SW480 (cell line): Measurements from ENCODE around the gene PRKX.
"Not testable (repeated sequence)": the region's sequence is repeated elsewhere in the genome, so short reads cannot be mapped to it uniquely, and the experiment has no call there.

Experiments used
- DNase-seq: peaks from one replicate; pipeline ENCODE4 v3.0.0-alpha.2; 2016; ENCODE audit warnings: low spot score

The PRKX gene

DNA sequence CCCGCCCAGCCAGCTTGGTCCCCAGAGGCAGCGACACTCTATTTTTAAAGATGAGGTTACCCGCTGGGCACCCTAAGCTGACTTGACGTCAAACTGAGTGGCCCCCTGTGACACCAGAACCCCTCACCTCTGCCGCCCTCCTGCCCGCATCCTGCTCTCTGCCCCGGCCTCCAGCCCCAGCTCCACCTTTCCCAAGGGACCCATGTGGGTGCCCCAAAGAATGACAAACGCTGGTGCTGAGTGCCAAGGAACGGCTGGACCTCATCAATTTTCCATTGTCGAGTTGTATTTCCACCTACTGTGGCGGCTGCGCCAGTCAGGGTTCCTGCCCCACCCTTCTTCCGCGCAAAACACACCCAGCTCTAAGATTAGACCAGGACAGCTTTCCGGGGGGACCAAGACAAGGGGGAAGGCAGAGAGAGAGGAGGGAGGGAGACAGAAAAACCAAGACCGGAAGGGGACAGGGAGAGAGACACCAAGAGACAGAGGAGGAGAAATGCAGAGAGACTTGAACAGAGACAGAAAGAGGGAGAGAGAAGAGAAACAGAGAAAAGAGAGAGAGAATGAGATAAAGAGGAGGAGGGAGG is 2.0 kb downstream of the PRKX start:
- no peak for DNase-seq

- DNase-seq: peak; percentile 71
Observed at GRCh38 chrX:3707673-3708274, 5.7 kb downstream of the PRKX start.

- DNase-seq: no peak
Observed at GRCh38 chrX:3706481-3706880, 7.0 kb downstream of the PRKX start.

DNA sequence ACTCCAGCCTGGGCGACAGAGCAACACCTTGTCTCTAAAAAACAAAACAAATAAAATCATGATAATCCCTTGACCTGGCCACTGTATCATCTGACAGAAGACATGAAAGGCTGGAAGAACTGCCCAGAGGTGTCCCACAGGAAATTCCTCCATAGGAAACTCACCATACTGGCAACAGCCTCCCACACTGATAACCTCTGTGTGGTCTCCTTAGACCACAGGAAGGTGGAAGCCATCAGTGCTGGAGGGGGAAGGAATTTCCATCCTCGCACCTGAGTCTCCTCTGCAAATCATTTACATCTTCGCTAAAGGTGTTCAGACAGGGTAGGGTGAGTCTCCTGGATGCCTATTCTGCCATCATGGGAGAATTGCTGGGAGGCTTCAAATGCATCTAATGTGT is 10.2 kb downstream of the PRKX start:
- DNase-seq: peak; percentile 40

DNA sequence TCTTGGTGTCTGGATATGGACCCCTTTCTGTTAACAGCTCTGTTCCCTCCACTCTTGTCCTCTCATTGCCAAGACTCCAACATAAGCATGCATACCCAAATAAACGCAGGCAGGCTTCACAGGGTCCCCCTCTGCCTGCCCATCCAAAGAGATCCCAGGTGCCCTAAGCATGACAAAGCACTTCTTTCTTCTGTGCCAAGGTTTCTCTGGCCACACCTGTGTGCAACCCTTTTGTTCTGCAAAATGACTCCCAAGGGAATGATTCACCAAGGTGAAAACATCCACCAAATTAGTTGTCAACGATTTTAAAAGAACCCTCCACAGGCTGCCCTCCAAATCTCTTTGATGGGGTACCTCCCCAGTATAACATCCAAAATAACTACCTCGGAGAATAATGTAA is 11.4 kb downstream of the PRKX start:
- not testable (repeated sequence) for DNase-seq

GRCh38 chrX:3701445-3701928 is 12.0 kb downstream of the PRKX start:
- DNase-seq: not testable (repeated sequence)

DNA sequence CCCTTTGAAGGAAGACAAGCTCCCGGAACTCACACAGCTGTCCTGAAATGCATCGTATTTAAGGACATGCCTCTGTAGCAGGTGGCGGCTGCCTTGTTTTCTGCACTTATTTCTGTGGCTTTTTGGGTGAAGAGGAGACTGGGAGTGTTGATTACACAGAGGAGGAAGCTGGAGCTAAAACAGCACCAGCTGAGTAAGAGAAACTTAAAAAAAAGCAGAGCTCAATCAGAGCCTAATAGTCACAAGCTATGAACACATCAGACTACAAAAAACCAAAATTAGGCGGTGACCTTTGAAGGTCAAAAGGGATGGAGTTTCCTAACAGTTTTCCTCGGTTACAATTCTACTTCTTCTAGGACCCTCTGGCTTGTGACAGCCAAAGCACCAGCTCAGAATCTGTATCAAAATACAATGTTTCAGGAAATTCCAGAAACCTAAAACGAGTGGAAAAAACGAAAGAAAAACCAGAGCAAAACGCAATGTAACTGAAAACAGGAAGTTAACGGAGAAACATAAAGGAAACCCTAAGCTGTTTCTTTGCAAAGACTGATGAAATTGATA is 13.5 kb downstream of the PRKX start:
- no peak for DNase-seq

GRCh38 chrX:3697701-3698279 is 15.7 kb downstream of the PRKX start:
- DNase-seq: no peak

GRCh38 chrX:3697220-3697684 is 16.2 kb downstream of the PRKX start:
- no peak for DNase-seq

GRCh38 chrX:3695536-3695935 is 17.9 kb downstream of the PRKX start:
- DNase-seq: no peak

DNA sequence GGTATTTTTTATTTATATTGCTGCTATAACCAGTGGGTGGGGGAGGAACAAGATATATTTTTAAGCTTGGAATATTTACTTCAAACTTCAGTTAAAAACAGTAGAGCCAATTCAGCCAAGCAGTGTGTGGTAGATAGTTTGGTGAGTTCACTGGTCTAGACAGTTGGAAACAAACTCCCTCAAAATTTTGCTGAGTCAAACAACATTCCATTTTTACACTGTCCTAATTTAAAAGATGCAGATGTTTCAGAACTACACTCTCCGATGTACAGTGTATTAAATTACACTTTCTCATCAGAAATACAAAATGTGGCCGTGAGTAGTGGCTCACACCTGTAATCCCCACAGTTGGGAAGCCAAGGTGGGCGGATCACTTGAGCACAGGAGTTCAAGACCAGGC is 23.3 kb downstream of the PRKX start:
- DNase-seq: no peak

- not testable (repeated sequence) for DNase-seq
Observed at GRCh38 chrX:3683236-3683635, 30.2 kb downstream of the PRKX start.

- no peak for DNase-seq
Observed at GRCh38 chrX:3680459-3680858, 33.0 kb downstream of the PRKX start.

DNA sequence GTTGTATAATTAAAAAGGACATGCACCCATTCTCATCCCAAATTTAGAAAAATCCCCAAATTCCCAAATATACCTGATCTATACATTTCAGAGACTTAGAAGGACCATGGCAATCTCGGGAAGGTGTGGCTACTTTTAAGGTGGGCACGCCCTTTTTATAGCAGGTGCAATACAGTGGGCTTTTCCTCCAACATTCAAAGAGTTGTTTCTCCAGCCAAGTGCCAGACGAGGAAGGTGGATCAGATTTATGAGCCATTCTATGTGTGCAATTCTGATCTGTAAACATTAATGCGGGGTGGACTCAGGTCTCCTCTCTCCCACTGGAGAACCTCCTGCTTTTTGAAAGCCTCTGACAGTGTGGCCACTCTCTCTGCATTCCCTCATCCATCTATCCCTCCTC is 33.8 kb downstream of the PRKX start:
- DNase-seq: no peak

DNA sequence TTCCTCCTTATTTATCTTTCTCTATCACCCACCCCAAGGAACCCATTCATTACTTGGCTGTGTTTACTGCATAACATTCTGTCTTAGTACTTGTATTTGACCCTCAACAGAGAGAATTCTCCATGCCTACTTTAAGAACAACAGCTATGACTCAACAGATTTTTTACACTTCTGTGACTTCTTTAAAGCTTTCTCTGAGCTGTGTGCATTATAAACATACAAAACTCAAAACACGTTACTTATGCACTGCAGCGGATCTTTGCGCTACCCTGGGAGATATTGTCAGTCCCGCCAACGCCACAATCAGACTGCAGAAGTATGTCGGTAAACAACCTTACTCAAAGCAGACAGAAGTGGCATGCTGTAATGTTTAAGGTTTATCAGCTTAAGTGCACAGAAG is 35.1 kb downstream of the PRKX start:
- no peak for DNase-seq

DNA sequence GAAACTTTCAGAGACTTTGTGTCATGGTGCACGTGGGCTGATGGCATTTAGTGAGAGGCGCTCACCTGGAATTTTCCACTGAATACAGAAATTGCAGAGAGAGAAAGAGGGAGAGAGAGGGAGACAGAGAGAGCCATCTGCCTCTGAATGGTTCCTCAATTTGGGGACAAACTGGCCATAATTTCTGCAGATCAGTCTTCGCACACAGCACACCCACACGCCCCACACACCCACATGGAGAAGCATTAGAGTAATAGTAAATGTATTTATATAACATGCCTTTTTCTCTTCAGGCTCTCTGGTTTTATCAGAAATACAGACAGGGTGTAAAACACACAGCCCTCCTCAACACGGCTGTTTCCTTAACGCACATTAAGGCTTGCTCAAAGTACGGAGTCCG is 38.6 kb downstream of the PRKX start:
- no peak for DNase-seq

GRCh38 chrX:3669841-3670475 is 43.5 kb downstream of the PRKX start:
- no peak for DNase-seq

DNA sequence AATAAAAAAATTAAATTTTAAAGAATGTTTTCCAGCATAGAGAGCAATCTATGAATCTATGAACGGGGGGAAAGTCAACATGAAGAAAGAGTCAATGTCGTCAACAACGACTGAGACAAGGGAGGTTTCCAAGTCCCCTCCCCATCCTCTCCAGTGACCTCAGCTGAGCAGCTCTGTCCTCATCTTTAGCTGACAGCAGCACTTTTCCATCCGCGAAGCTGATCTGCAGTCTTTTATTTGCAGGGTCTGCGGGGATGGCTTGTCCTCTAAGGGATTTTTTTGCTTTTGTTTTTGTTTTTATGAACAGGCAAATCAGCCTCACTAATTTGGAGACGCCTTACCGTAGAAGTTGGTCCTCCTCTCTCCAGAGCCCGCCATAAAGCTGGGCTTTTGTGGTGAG is 46.5 kb downstream of the PRKX start:
- no peak for DNase-seq

DNA sequence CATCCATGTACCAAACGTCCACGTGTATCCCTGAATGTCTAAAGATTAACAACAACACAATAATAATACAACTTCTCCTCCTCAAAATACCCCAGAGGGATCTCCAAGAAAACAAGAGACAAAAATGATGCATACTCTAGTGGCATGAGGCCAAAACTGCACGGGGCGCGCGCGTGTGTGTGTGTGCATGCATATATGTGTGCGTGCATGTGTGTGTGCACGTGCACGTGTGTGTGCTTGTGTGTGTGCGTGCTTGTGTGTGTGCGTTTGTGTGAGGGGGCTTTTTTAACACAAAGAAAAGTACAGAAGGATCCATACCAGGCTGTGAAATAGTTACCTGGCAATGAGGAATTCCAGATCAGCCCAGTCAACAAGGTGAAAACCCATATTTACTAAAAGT is 48.5 kb downstream of the PRKX start:
- DNase-seq: no peak

GRCh38 chrX:3663576-3664250 is 49.7 kb downstream of the PRKX start:
- not testable (repeated sequence) for DNase-seq

DNA sequence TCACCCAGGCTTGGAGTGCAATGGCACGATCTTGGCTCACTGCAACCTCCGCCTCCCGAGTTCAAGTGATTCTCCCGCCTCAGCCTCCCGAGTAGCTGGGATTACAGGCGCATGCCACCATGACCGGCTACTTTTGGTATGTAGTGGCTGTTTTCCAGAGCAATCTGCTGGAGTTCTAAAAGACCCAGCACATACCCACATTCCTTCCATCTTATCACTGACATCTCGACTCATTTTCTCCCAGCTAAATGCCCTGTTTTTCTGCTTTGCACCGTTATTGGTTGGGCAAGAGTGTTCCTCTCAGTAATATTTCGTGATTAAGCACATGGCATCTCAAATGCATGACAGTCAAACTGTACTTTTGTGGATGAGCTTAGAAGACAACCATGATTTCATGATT is 53.7 kb downstream of the PRKX start:
- DNase-seq: no peak

DNA sequence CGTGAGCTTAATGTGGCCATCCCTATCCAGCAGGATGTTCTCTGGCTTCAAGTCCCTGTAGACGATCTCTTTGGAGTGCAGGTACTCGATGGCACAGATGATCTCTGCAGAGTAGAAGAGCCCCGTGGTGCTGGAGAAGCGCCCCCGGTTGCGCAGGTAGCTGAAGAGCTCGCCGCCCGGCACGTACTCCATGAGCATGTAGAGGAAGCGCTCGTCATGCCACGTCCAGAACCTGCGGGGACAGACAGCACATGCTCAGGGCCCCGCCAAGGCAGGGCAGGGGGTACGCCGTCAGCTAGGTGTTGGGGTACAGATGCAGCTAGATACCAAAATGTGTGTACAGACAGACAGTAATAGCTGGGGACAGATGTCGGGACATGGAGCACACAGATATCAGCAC is 58.3 kb downstream of the PRKX start:
- DNase-seq: no peak
